Neural cell (in vitro differentiated cells): ENCODE measurements around the gene CBR3. TPM values are rescaled to one million over a fixed set of nuclear protein-coding genes. Genes with fewer than 3 reads are reported as not detected.

ENCODE experiments used
- H2AFZ ChIP-seq: fragments of 200-600, 300-800 bp; sonication (generic), shearing (Covaris generic); 2 replicates; pipeline ENCODE4 v1.6.0; 2014; ENCODE audit warnings: low read depth, mild to moderate bottlenecking, antibody characterized with exemption, low read length, moderate library complexity
- H3F3A ChIP-seq: fragments of 200-600 bp; shearing (Covaris generic); 2 replicates; pipeline ENCODE4 v1.6.1; 2016; ENCODE audit warnings: mild to moderate bottlenecking, moderate library complexity, mixed read lengths, antibody characterized with exemption, low read length; ENCODE audit not compliant: insufficient read depth, poor library complexity, severe bottlenecking
- H3K27ac ChIP-seq: fragments of 200-600, 300-800 bp; sonication (generic), shearing (Covaris generic); 2 replicates; pipeline ENCODE4 v1.5.1; 2014; ENCODE audit warnings: mild to moderate bottlenecking, low read length, moderate library complexity
- H3K27me3 ChIP-seq: fragments of 300-800, 200-600 bp; sonication (generic), shearing (Covaris generic); 2 replicates; pipeline ENCODE4 v1.6.0; 2014; ENCODE audit warnings: mild to moderate bottlenecking, low read depth, low read length, moderate library complexity; ENCODE audit not compliant: insufficient read depth
- H3K36me3 ChIP-seq: fragments of 300-800, 200-600 bp; sonication (generic), shearing (Covaris generic); 2 replicates; pipeline ENCODE4 v1.5.1; 2014; ENCODE audit warnings: mild to moderate bottlenecking, antibody characterized with exemption, low read length, moderate library complexity; ENCODE audit not compliant: insufficient read depth
- H3K4me2 ChIP-seq: fragments of 300-800, 200-600 bp; sonication (generic), shearing (Covaris generic); 2 replicates; pipeline ENCODE4 v1.6.0; 2014; ENCODE audit warnings: mild to moderate bottlenecking, low read length
- H3K4me3 ChIP-seq: fragments of 300-800, 200-600 bp; sonication (generic), shearing (Covaris generic); 2 replicates; pipeline ENCODE4 v1.5.1; 2014; ENCODE audit warnings: mild to moderate bottlenecking, low read length, moderate library complexity
- H3K79me2 ChIP-seq: fragments of 200-600 bp; shearing (Covaris generic); replicated peaks from 2 replicates; pipeline ENCODE4 v1.6.0; 2014; ENCODE audit warnings: mild to moderate bottlenecking, low read length, moderate library complexity; ENCODE audit not compliant: insufficient read depth
- H3K9ac ChIP-seq: fragments of 300-800, 200-600 bp; sonication (generic), shearing (Covaris generic); 2 replicates; pipeline ENCODE4 v1.6.1; 2016; ENCODE audit warnings: mild to moderate bottlenecking, low read length, mixed read lengths
- H3K9me2 ChIP-seq: fragments of 200-600 bp; shearing (Covaris generic); 2 replicates; pipeline ENCODE4 v1.6.1; 2016; ENCODE audit warnings: mild to moderate bottlenecking, low read length, mixed read lengths; ENCODE audit not compliant: insufficient read depth
- H3K9me3 ChIP-seq: fragments of 200-600, 300-800 bp; sonication (generic), shearing (Covaris generic); 2 replicates; pipeline ENCODE4 v1.6.1; 2016; ENCODE audit warnings: mild to moderate bottlenecking, mixed run types, low read length, moderate library complexity, mixed read lengths
- H4K20me1 ChIP-seq: fragments of 200-600 bp; shearing (Covaris generic); 2 replicates; pipeline ENCODE4 v1.6.1; 2016; ENCODE audit warnings: mild to moderate bottlenecking, mixed run types; ENCODE audit not compliant: insufficient read depth
- EP300 ChIP-seq: fragments of 450-650 bp; conservative IDR thresholded peaks from 2 replicates; pipeline ENCODE4 v1.6.1; 2014; ENCODE audit warnings: antibody characterized with exemption, mild to moderate bottlenecking, moderate library complexity; ENCODE audit not compliant: poor library complexity, severe bottlenecking
- EZH2 ChIP-seq: fragments of 200-600, 300-800 bp; shearing (Covaris generic), sonication (generic); IDR thresholded peaks from 2 replicates; pipeline ENCODE4 v1.6.1; 2014; ENCODE audit warnings: antibody characterized with exemption, low read length, borderline replicate concordance, mild to moderate bottlenecking; ENCODE audit not compliant: insufficient read depth, poor library complexity, severe bottlenecking
- MXI1 ChIP-seq: fragments of 450-650 bp; conservative IDR thresholded peaks from 2 replicates; pipeline ENCODE4 v1.6.1; 2014; ENCODE audit warnings: antibody characterized with exemption, mild to moderate bottlenecking; ENCODE audit not compliant: poor library complexity, severe bottlenecking
- POLR2AphosphoS5 ChIP-seq: IDR thresholded peaks from 2 replicates; pipeline ENCODE4 v1.6.1; 2012
- RAD21 ChIP-seq: fragments of 450-650 bp; conservative IDR thresholded peaks from 2 replicates; pipeline ENCODE4 v1.6.1; 2014; ENCODE audit warnings: antibody characterized with exemption, mild to moderate bottlenecking, moderate library complexity
- SMC3 ChIP-seq: fragments of 450-650 bp; conservative IDR thresholded peaks from 2 replicates; pipeline ENCODE4 v1.6.1; 2014; ENCODE audit warnings: antibody characterized with exemption, mild to moderate bottlenecking, moderate library complexity; ENCODE audit not compliant: poor library complexity
- TAF1 ChIP-seq: IDR thresholded peaks from 2 replicates; pipeline ENCODE4 v1.6.1; 2012; ENCODE audit warnings: low read depth
- polyA plus RNA-seq: library from polyadenylated mRNA; depleted of rRNA; stranded (reverse); fragments of >200 nt; gene quantifications from 2 replicates; pipeline ENCODE4 v1.2.3, GENCODE V29; 2014
- TF ChIP-seq, protein P1 (sequence below): fragments of 450-650 bp; IDR thresholded peaks from 2 replicates; pipeline ENCODE4 v1.5.1; 2014; ENCODE audit warnings: antibody characterized with exemption, mild to moderate bottlenecking, moderate library complexity; ENCODE audit not compliant: poor library complexity, severe bottlenecking
- TF ChIP-seq, protein P2 (sequence below): IDR thresholded peaks from 2 replicates; pipeline ENCODE4 v1.6.1; 2012; ENCODE audit warnings: borderline replicate concordance

CBR3 gene
- polyA plus RNA-seq, 1 donor from 2014 or later = not detected

DNA sequence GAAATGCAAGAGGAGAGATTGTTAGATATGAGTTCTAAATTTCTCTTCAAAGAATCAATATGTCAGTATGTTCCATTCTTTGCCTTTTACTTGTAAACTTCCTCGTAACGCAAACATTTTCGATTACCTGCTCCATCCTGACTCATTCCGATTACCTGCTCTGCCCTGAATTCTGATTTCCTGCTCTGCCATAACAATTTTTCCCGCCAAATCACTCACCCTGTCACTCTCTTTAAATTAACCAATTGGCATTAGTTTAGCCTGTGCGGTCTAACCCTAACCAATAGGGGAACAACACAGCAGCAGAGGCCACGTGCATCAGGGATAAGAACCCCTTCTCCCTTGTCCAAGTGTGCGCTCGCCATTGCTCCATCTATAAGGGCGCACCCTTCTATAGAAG, 25.0 kb upstream of the CBR3 start:
- no peak overlapping the region for H3K27ac ChIP-seq
- no peaks in the 10 kb centered on the region for H3K79me2 ChIP-seq
- no peaks in the 10 kb centered on the region for H3K36me3 ChIP-seq
- peaks cover 7% of the 10 kb centered on the region for H3K27me3 ChIP-seq
- TF ChIP-seq, protein P1, sequence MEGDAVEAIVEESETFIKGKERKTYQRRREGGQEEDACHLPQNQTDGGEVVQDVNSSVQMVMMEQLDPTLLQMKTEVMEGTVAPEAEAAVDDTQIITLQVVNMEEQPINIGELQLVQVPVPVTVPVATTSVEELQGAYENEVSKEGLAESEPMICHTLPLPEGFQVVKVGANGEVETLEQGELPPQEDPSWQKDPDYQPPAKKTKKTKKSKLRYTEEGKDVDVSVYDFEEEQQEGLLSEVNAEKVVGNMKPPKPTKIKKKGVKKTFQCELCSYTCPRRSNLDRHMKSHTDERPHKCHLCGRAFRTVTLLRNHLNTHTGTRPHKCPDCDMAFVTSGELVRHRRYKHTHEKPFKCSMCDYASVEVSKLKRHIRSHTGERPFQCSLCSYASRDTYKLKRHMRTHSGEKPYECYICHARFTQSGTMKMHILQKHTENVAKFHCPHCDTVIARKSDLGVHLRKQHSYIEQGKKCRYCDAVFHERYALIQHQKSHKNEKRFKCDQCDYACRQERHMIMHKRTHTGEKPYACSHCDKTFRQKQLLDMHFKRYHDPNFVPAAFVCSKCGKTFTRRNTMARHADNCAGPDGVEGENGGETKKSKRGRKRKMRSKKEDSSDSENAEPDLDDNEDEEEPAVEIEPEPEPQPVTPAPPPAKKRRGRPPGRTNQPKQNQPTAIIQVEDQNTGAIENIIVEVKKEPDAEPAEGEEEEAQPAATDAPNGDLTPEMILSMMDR = no peak
- TF ChIP-seq MXI1 (no peak), EP300 (no peak), EZH2 (no peak), SMC3 (no peak), RAD21 (no peak), TAF1 (no peak), POLR2AphosphoS5 (no peak)
- TF ChIP-seq, protein P2, sequence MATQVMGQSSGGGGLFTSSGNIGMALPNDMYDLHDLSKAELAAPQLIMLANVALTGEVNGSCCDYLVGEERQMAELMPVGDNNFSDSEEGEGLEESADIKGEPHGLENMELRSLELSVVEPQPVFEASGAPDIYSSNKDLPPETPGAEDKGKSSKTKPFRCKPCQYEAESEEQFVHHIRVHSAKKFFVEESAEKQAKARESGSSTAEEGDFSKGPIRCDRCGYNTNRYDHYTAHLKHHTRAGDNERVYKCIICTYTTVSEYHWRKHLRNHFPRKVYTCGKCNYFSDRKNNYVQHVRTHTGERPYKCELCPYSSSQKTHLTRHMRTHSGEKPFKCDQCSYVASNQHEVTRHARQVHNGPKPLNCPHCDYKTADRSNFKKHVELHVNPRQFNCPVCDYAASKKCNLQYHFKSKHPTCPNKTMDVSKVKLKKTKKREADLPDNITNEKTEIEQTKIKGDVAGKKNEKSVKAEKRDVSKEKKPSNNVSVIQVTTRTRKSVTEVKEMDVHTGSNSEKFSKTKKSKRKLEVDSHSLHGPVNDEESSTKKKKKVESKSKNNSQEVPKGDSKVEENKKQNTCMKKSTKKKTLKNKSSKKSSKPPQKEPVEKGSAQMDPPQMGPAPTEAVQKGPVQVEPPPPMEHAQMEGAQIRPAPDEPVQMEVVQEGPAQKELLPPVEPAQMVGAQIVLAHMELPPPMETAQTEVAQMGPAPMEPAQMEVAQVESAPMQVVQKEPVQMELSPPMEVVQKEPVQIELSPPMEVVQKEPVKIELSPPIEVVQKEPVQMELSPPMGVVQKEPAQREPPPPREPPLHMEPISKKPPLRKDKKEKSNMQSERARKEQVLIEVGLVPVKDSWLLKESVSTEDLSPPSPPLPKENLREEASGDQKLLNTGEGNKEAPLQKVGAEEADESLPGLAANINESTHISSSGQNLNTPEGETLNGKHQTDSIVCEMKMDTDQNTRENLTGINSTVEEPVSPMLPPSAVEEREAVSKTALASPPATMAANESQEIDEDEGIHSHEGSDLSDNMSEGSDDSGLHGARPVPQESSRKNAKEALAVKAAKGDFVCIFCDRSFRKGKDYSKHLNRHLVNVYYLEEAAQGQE = no peak
- no peaks in the 10 kb centered on the region for H3K9me3 ChIP-seq
- H3F3A ChIP-seq = no peaks in the 10 kb centered on the region
- no peak overlapping the region for H3K4me3 ChIP-seq
- no peak overlapping the region for H3K4me2 ChIP-seq
- H3K9ac ChIP-seq = no peak overlapping the region
- H3K9me2 ChIP-seq = no peaks in the 10 kb centered on the region
- no peaks in the 10 kb centered on the region for H4K20me1 ChIP-seq
- no peak overlapping the region for H2AFZ ChIP-seq

DNA sequence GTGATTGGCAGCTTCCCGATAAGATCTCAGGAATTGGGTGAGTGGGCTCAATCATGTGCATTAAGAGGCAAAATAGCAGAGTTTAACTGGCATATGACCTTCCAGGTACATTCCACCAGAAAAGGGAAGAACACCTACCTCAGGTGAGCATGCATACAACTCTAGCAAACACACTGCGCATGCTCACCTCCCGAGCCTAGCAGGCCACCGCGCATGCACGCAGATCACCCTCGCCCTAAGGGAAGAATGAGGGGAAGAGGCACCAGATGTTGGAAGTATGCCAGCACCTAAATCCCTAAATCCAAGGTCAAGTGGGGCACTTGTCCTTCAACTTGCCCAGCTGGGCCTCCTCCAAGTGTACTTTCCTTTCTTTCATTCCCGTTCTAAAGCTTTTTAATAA, 23.6 kb upstream of the CBR3 start:
- H3K36me3 ChIP-seq = no peaks in the 10 kb centered on the region
- H3K9ac ChIP-seq = no peak overlapping the region
- H2AFZ ChIP-seq = no peak overlapping the region
- no peak overlapping the region for H3K27ac ChIP-seq
- no peak overlapping the region for H3K4me3 ChIP-seq
- no peaks in the 10 kb centered on the region for H3F3A ChIP-seq
- H3K9me3 ChIP-seq = no peaks in the 10 kb centered on the region
- no peaks in the 10 kb centered on the region for H3K9me2 ChIP-seq
- no peaks in the 10 kb centered on the region for H3K27me3 ChIP-seq
- H4K20me1 ChIP-seq = no peaks in the 10 kb centered on the region
- no peaks in the 10 kb centered on the region for H3K79me2 ChIP-seq
- H3K4me2 ChIP-seq = no peak overlapping the region
- no peak for TF ChIP-seq MXI1
- TF ChIP-seq POLR2AphosphoS5 = no peak
- TF ChIP-seq EZH2 = no peak
- TF ChIP-seq SMC3 = no peak
- TF ChIP-seq, protein P1 = no peak
- TF ChIP-seq, protein P2 = no peak
- TF ChIP-seq TAF1 = no peak
- no peak for TF ChIP-seq RAD21
- TF ChIP-seq EP300 = no peak
